Activated naive CD8-positive, alpha-beta T cell treated with anti-CD3 and anti-CD28 coated beads for 36 hours (primary cell): ENCODE measurements around the gene TBX5. TPM values are rescaled to one million over a fixed set of nuclear protein-coding genes. Genes with fewer than 3 reads are reported as not detected.

Experiments used
- DNase-seq: peaks from one replicate; pipeline ENCODE4 v3.0.0; 2021
- H3K27ac Mint-ChIP-seq: one replicate; pipeline ENCODE4 v1.8.0; 2022; ENCODE audit warnings: mild to moderate bottlenecking, moderate library complexity, mixed read lengths
- H3K27me3 Mint-ChIP-seq: one replicate; pipeline ENCODE4 v1.8.0; 2022; ENCODE audit warnings: mild to moderate bottlenecking, mixed read lengths
- H3K36me3 Mint-ChIP-seq: one replicate; pipeline ENCODE4 v1.8.0; 2021; ENCODE audit warnings: mild to moderate bottlenecking, mixed read lengths
- H3K4me1 Mint-ChIP-seq: one replicate; pipeline ENCODE4 v1.8.0; 2021; ENCODE audit warnings: mixed read lengths
- H3K4me3 Mint-ChIP-seq: one replicate; pipeline ENCODE4 v1.8.0; 2022; ENCODE audit warnings: mild to moderate bottlenecking, moderate library complexity, mixed read lengths
- H3K9me3 Mint-ChIP-seq: one replicate; pipeline ENCODE4 v1.8.0; 2022; ENCODE audit warnings: mixed read lengths
- total RNA-seq, 2 experiments: library from RNA; stranded (reverse); gene quantifications; one replicate each; pipeline ENCODE4 v1.2.3, GENCODE V29; 2021

TBX5 gene
- total RNA-seq, 2 experiments from 2014 or later, result not detected

DNA sequence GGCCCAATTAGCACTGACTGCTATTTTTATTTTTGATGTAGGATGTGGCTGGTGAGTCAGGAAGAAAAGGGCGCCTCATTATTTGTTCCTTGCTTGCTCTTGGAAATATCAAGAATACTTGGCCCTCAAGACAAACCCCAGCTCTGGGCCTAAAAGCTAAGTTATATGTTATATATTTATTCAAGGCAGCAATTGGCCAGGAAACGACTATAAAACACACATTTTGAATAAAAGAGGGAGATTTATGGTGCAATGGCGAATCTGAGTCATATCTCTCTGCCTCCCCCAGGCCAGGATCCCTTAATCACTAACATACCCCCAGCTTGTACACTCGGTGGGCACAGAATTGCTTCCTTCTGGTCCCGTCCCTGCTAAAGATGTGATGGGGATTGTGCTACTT, 63.3 kb downstream of the TBX5 start:
- peaks cover 26% of the 10 kb centered on the region for H3K27me3 Mint-ChIP-seq

DNA sequence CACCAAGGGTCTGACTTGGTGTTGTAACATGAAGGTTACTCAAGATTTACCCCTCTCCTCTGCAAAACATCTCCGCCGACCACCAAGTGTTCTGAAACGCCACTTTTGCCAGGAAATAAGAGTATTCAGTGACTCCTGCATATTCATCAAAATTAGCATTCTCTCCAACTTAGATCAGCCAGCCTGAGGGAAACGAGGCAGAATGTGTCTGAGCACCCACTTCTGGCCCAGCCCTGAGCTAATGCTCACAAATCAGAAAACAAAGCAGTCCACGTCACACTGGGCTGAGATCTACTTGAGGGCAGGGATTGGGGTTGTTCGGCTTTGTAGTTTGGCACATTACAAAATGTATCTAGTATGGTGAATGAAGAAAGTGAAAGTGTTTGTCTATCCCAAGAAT, 64.3 kb downstream of the TBX5 start:
- Mint-ChIP-seq H3K27me3 (peaks cover 28% of the 10 kb centered on the region), H3K4me1 (no peaks in the 10 kb centered on the region), H3K9me3 (no peaks in the 10 kb centered on the region), H3K27ac (no peak overlapping the region), H3K4me3 (no peak overlapping the region), H3K36me3 (no peaks in the 10 kb centered on the region)
- DNase-seq, result no peak

More for the DNA sequence above, 63.3 kb downstream of the TBX5 start:
- Mint-ChIP-seq H3K4me1 (no peaks in the 10 kb centered on the region), H3K4me3 (no peak overlapping the region), H3K27ac (no peak overlapping the region), H3K9me3 (peaks cover 1% of the 10 kb centered on the region), H3K36me3 (no peaks in the 10 kb centered on the region)
- no peak for DNase-seq

DNA sequence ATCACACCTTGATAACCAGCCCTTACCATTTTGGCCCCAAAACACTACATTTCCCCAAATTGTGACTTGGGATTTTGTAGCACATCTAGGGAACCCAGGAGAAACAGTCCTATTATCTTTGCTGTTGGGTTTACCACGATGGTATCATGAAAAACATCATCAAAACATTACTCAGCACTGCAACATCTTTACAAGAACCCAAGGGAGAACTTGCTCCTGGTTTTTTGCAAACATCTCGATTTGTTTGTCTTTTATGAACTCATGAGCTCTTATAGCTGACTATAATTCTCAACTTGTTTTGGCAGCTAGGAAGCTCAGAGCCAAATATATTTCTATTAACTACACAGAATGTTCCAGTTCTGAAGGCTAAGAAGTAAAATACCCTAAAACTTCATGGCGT, 65.7 kb downstream of the TBX5 start:
- H3K4me3 Mint-ChIP-seq, result no peak overlapping the region

DNA sequence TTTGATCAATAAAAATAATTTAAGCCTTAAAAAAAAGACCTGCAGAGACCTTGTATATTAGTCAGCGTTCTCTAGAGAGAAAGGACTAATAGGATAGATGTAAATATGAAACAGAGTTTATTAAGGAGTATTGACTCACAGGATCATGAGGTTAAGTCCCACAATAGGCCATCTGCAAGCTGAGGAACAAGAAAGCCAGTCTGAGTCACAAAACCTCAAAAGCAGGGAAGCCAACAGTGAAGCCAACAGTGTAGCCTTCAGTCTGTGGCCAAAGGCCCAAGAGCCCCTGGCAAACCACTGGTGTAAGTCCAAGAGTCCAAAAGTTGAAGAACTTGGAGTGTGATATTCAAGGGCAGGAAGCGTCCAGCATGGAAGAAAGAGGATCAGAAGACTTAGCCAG, 66.3 kb downstream of the TBX5 start:
- H3K4me3 Mint-ChIP-seq, result no peak overlapping the region
- H3K36me3 Mint-ChIP-seq, result no peaks in the 10 kb centered on the region
- no peaks in the 10 kb centered on the region for H3K9me3 Mint-ChIP-seq
- H3K27me3 Mint-ChIP-seq, result peaks cover 34% of the 10 kb centered on the region
- H3K4me1 Mint-ChIP-seq, result no peaks in the 10 kb centered on the region
- no peak for DNase-seq
- H3K27ac Mint-ChIP-seq, result no peak overlapping the region

More for the DNA sequence above, 65.7 kb downstream of the TBX5 start:
- peaks cover 35% of the 10 kb centered on the region for H3K27me3 Mint-ChIP-seq
- no peaks in the 10 kb centered on the region for H3K4me1 Mint-ChIP-seq
- no peaks in the 10 kb centered on the region for H3K9me3 Mint-ChIP-seq
- no peak overlapping the region for H3K27ac Mint-ChIP-seq
- DNase-seq, result no peak
- no peaks in the 10 kb centered on the region for H3K36me3 Mint-ChIP-seq

DNA sequence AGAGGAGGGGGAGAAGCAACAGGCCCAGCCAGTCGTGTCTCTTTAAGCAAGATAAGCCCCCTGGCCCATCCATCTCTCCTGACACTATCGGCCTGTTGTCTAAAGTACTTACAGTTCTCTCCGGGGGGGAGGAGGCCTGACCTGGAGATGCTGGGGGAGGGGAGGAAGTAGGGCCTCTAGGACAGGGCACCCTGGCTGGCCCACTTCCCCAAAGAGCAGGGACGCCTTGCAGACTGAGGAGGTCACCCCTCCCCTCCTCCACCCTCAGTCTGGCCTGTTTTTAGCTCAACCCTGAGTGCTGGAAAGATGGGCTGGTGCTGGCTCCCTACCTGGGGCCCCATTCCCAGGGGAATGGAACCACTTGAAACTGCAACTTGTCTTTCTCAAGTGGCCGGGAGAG, 70.3 kb downstream of the TBX5 start:
- no peak for DNase-seq
- Mint-ChIP-seq H3K36me3 (no peaks in the 10 kb centered on the region), H3K4me3 (no peak overlapping the region), H3K27ac (no peak overlapping the region), H3K9me3 (peaks cover 5% of the 10 kb centered on the region), H3K4me1 (no peaks in the 10 kb centered on the region), H3K27me3 (peaks cover 30% of the 10 kb centered on the region)

DNA sequence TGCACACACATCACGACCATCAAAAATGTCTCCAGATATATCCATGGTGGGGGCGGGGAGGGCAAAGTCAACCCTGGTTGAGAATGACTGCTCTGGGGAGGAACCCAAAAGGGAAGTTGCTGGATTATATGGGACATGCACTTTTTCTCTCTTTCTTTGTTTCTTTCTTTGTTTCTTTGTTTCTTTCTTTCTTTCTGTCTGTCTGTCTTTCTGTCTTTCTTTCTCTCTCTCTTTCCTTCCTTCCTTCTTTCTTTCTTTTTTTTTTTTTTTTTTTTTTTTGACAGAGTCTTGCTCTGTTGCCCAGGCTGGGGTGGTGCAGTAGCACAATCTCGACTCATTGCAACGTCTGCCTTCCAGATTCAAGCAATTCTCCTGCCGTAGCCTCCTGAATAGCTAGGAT, 71.5 kb downstream of the TBX5 start:
- H3K9me3 Mint-ChIP-seq, result peaks cover 10% of the 10 kb centered on the region
- H3K4me3 Mint-ChIP-seq, result no peak overlapping the region
- H3K27me3 Mint-ChIP-seq, result peaks cover 30% of the 10 kb centered on the region
- no peak for DNase-seq
- H3K4me1 Mint-ChIP-seq, result no peaks in the 10 kb centered on the region
- H3K27ac Mint-ChIP-seq, result no peak overlapping the region
- no peaks in the 10 kb centered on the region for H3K36me3 Mint-ChIP-seq

DNA sequence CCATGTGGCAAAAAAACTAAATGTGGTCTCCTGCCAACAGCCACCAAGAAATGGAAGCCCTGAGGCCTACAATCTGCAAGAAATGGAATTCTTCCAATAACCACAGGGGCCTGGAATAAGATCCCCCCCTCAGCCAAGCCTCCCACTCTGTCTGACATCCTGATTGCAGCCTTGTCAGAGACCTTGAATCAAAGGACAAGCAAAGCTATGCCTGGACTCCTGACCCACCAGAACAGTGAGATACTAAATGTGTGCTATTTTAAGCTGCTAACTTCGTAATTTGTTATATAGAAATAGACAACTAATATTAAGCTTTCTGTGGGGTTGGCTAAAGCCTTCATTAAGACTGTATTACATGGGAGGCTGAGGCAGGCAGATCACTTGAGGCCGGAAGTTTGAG, 77.7 kb downstream of the TBX5 start:
- Mint-ChIP-seq H3K36me3 (no peaks in the 10 kb centered on the region), H3K9me3 (peaks cover 10% of the 10 kb centered on the region)

DNA sequence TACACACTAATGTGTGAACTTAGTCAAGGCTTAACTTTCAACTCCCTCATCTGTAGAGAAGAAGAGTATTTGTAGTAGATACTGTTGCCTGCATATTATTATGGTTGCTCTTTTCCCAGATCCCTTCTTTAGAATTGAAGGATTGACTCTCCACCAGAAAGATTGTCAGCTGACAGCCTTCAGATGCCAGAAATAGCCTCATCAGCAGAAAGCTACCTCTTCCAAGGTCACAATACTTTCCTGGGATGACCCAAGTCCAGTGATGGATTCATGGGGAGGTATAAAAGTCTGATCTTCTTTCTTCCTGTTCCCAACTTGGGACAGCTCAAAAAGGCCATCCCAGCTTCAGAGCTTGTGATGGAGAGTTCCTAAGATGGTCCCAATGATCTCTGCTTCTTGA, 78.2 kb downstream of the TBX5 start:
- Mint-ChIP-seq H3K36me3 (no peaks in the 10 kb centered on the region), H3K9me3 (peaks cover 10% of the 10 kb centered on the region), H3K27ac (no peak overlapping the region), H3K4me3 (no peak overlapping the region), H3K27me3 (peaks cover 4% of the 10 kb centered on the region), H3K4me1 (no peaks in the 10 kb centered on the region)
- DNase-seq, result no peak

More for the DNA sequence above, 77.7 kb downstream of the TBX5 start:
- no peak overlapping the region for H3K4me3 Mint-ChIP-seq
- no peaks in the 10 kb centered on the region for H3K4me1 Mint-ChIP-seq
- H3K27me3 Mint-ChIP-seq, result peaks cover 4% of the 10 kb centered on the region
- no peak overlapping the region for H3K27ac Mint-ChIP-seq
- DNase-seq, result no peak

DNA sequence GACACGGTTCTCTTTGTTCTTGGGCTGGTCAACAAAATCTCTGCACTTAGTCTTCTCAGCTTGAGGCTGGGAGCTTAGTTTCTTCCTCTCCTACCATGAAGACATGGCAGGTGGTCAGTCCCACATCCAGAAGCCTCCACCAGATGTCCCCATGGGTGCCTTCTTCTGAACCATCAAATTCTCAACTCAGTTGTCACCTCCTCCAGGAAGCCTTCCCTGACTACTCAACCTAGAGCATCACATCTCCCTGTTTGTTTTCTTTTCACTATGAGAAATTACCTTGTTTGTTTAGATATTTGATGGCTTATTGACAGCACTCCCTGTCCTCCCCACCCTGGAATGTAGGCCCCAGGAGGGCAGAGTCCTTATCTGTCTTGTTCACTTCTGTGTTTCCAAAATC, 84.4 kb downstream of the TBX5 start:
- no peaks in the 10 kb centered on the region for H3K9me3 Mint-ChIP-seq

DNA sequence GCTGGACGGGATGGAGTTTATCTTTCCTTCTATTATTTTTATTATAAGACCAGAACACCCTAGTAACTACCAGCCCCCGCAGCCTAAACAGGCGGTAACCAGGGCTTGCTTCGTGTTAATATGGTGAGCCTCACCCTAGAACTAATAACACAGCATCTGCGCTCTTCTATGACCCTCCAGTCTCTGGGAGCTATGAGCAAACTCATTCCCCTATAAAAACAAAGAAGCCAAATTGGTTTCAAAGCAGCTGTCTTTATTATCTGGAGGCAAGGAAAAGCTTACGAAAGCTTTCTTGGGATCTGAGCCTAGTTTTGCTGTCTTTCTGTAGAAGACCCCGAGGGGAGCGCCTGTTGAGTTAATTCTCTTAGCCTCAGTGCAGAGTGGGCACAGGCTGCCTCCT, 85.0 kb downstream of the TBX5 start:
- Mint-ChIP-seq H3K4me3 (no peak overlapping the region), H3K27ac (no peak overlapping the region), H3K36me3 (no peaks in the 10 kb centered on the region), H3K9me3 (no peaks in the 10 kb centered on the region), H3K27me3 (peaks cover 8% of the 10 kb centered on the region), H3K4me1 (no peaks in the 10 kb centered on the region)
- DNase-seq, result no peak

More for the DNA sequence above, 84.4 kb downstream of the TBX5 start:
- Mint-ChIP-seq H3K4me1 (no peaks in the 10 kb centered on the region), H3K27me3 (peaks cover 8% of the 10 kb centered on the region), H3K36me3 (no peaks in the 10 kb centered on the region), H3K27ac (no peak overlapping the region), H3K4me3 (no peak overlapping the region)
- DNase-seq, result no peak

DNA sequence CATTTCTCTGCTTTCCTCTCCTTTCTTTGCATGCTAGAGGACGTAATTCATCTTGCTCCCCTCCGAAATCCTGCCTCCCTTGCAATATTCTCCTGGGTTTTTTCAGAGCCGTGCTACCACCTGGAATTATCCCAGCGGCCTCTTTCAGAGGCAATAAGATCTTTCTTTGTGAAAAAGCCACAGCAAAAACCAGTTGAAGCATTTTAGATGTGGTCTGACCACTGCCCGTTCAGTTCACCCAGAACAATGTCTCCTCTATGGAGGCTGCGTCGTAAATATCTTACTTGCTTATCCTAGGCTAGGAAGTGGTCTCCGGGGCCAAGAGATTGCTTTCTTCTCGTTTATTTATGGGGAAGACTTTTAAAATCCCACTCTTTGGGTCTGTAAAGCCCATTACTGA, 85.8 kb downstream of the TBX5 start:
- Mint-ChIP-seq H3K4me1 (no peaks in the 10 kb centered on the region), H3K9me3 (no peaks in the 10 kb centered on the region), H3K4me3 (no peak overlapping the region), H3K27ac (no peak overlapping the region), H3K36me3 (no peaks in the 10 kb centered on the region), H3K27me3 (peaks cover 8% of the 10 kb centered on the region)
- DNase-seq, result no peak

DNA sequence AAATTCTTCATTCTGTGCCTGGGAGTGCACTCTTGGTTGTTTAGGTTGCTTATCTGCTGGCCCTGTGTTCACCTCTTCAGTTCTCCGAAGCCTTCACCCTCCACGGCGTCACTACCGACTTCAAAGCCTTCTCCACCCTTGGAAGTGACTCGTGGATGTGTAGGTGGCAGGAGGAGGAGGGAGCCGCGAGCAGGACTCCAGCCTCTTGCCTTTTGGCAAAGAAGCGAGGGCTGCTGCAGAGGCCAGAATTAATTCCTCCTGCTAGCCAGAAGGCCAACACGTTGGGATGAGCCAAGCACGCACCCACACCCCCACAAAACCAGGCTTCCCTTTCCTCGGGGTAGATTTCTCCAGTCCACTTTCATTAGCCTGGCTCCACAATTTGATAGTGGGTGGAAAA, 86.5 kb downstream of the TBX5 start:
- H3K27me3 Mint-ChIP-seq, result peaks cover 9% of the 10 kb centered on the region
- H3K4me3 Mint-ChIP-seq, result no peak overlapping the region
- no peaks in the 10 kb centered on the region for H3K36me3 Mint-ChIP-seq
- no peak overlapping the region for H3K27ac Mint-ChIP-seq
- no peaks in the 10 kb centered on the region for H3K4me1 Mint-ChIP-seq
- no peaks in the 10 kb centered on the region for H3K9me3 Mint-ChIP-seq
- DNase-seq, result no peak

DNA sequence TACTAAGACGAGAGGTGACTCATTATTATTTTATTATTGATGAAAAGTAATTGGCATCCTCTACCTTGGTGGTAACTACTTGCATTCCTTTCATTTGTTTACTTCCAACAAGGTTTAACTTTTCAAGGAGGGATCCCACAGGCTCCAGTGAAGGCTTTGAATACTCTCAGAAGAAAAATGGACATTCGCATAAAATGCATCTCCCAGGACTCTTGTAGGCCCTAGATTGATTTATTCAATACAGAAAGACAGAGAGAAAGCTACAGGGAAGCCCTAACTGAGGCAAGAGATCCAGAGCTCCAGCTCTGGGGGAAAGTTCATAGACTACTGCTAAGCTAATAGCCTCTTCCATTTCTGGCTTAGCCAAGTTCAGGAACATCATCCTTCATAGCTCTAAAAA, 87.0 kb downstream of the TBX5 start:
- H3K27ac Mint-ChIP-seq, result no peak overlapping the region

DNA sequence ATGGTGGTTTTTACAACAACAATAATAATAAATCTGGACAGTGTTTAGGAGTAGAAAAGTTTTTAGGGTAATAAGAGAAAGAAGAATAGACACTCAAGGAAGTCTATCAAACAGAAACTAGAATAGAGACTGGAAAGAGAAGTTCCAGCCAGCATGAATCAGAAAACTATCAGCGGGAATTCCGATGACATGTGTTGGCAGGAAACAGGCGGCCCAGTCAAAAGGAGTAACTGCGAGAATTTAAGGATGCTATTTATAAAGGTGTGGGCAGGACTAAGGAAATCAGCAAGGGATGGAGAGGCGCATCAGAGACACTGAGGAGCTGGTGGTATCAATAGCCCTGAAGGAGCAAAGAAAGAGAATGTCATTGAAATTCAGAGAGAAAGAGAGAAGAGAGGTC, 89.9 kb downstream of the TBX5 start:
- DNase-seq, result no peak
- no peak overlapping the region for H3K27ac Mint-ChIP-seq
- no peaks in the 10 kb centered on the region for H3K9me3 Mint-ChIP-seq
- no peak overlapping the region for H3K4me3 Mint-ChIP-seq
- H3K36me3 Mint-ChIP-seq, result no peaks in the 10 kb centered on the region
- no peaks in the 10 kb centered on the region for H3K4me1 Mint-ChIP-seq
- peaks cover 11% of the 10 kb centered on the region for H3K27me3 Mint-ChIP-seq

More for the DNA sequence above, 87.0 kb downstream of the TBX5 start:
- Mint-ChIP-seq H3K4me3 (no peak overlapping the region), H3K36me3 (no peaks in the 10 kb centered on the region), H3K27me3 (peaks cover 11% of the 10 kb centered on the region), H3K9me3 (no peaks in the 10 kb centered on the region), H3K4me1 (no peaks in the 10 kb centered on the region)
- no peak for DNase-seq

DNA sequence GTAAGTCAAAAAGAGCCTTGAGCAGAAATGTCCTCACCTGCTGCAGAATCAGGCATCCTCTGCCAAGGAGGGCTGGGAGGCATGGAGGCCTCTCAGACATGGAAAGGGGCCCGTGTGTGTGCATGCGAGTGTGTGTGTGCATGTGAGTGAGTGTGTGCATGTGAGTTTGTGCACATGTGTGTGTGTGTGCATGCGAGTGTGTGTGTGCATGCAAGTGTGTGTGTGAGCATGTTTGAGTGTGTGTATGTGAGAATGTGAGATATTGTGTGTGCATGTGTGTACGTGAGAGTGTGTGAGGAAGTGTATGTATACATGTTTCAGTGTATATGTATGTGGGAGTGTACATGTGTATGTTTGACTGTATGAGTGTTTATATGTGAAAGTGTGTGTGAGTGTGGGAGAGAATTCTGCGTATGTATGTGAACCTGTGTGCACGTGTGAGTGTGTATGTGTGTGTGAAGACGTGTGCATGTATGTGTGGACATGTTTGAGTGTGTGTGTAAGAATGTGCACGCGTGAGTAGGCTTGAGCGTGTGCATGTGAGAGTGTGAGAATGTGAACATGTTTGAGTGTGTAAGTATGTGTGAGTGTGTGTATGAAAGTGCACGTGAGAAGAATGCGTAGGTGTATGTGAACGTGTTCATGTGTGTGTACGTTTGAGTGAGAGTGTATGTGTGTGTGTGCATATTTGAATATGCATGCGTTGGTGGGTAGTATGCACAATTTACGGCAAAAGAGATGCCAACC, 90.8 kb downstream of the TBX5 start:
- no peaks in the 10 kb centered on the region for H3K9me3 Mint-ChIP-seq

DNA sequence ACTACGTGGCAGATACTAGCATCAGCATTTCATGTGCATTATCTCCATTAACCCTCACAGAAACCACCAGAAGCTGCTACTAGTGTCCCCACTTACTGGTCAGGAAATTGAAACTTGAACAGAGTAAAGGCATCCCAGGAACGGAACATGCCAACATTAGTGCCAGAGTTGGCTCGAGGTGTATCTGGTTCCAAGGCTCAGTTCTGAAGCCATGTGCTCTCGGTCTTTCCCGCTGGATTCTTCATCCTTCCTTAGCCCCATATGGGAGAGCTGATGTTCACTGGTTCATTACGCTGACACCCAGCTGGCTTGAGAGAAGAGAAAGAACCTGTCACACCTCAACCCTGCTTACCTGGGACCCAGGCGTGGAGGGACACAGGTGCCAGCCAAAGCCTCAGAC, 91.5 kb downstream of the TBX5 start:
- Mint-ChIP-seq H3K4me1 (no peaks in the 10 kb centered on the region), H3K36me3 (no peaks in the 10 kb centered on the region), H3K4me3 (no peak overlapping the region), H3K27ac (no peak overlapping the region), H3K9me3 (no peaks in the 10 kb centered on the region), H3K27me3 (peaks cover 11% of the 10 kb centered on the region)
- no peak for DNase-seq

More for the DNA sequence above, 90.8 kb downstream of the TBX5 start:
- Mint-ChIP-seq H3K27ac (no peak overlapping the region), H3K4me3 (no peak overlapping the region), H3K4me1 (no peaks in the 10 kb centered on the region), H3K27me3 (peaks cover 15% of the 10 kb centered on the region), H3K36me3 (no peaks in the 10 kb centered on the region)
- DNase-seq, result no peak
